WTC11 (cell line): ENCODE measurements around the gene PGLYRP2. TPM values are rescaled to one million over a fixed set of nuclear protein-coding genes. Genes with fewer than 3 reads are reported as not detected.

ENCODE experiments used
- ATAC-seq: fragments of 200-7000 bp; cut with Tn5 transposase; 2 replicates; pipeline ENCODE4 v1.10.0; 2021; ENCODE audit warnings: mild to moderate bottlenecking, moderate library complexity
- CTCF ChIA-PET: fragments of 300-600 bp; sonication (Branson Sonifier 250); formaldehyde crosslinking; loops from one replicate; lab custom pipeline; 2021; ENCODE audit warnings: antibody characterized with exemption; lab: Charles Lee
- POLR2A ChIA-PET: fragments of 350-600 bp; sonication (Branson Sonifier 250); formaldehyde crosslinking; loops from one replicate; lab custom pipeline; 2021; ENCODE audit warnings: antibody characterized with exemption; lab: Charles Lee
- DNase-seq: peaks from one replicate; pipeline ENCODE4 v3.0.0; 2021; ENCODE audit warnings: low spot score
- H3K27ac Mint-ChIP-seq: 2 replicates; pipeline ENCODE4 v1.8.0; 2021; ENCODE audit warnings: mixed read lengths
- H3K27me3 Mint-ChIP-seq: 2 replicates; pipeline ENCODE4 v1.8.0; 2021; ENCODE audit warnings: low read depth, mild to moderate bottlenecking, moderate library complexity, mixed read lengths
- H3K36me3 Mint-ChIP-seq: 2 replicates; pipeline ENCODE4 v1.8.0; 2021; ENCODE audit warnings: mixed read lengths
- H3K4me1 Mint-ChIP-seq: 2 replicates; pipeline ENCODE4 v1.8.0; 2022; ENCODE audit warnings: mixed read lengths
- H3K4me3 Mint-ChIP-seq: 2 replicates; pipeline ENCODE4 v1.8.0; 2021; ENCODE audit warnings: mild to moderate bottlenecking, moderate library complexity, mixed read lengths
- H3K9me3 Mint-ChIP-seq: 2 replicates; pipeline ENCODE4 v1.8.0; 2021; ENCODE audit warnings: mixed read lengths
- ATF1 ChIP-seq: sonication (generic); formaldehyde crosslinking; IDR thresholded peaks from 2 replicates; pipeline ENCODE4 v1.8.1; 2023; ENCODE audit warnings: mild to moderate bottlenecking, moderate library complexity, missing genetic modification reagents
- ESRRA ChIP-seq: sonication (generic); formaldehyde crosslinking; IDR thresholded peaks from 2 replicates; pipeline ENCODE4 v1.8.1; 2022; ENCODE audit warnings: mild to moderate bottlenecking, missing genetic modification reagents, borderline replicate concordance
- NFE2L1 ChIP-seq: sonication (generic); formaldehyde crosslinking; IDR thresholded peaks from 2 replicates; pipeline ENCODE4 v1.8.1; 2023; ENCODE audit warnings: missing genetic modification reagents
- NFYB ChIP-seq: sonication (generic); formaldehyde crosslinking; conservative IDR thresholded peaks from 2 replicates; pipeline ENCODE4 v1.8.0; 2022; ENCODE audit warnings: low read depth, missing genetic modification reagents
- NR1H2 ChIP-seq: sonication (generic); formaldehyde crosslinking; IDR thresholded peaks from 2 replicates; pipeline ENCODE4 v1.9.0; 2021; ENCODE audit warnings: mild to moderate bottlenecking, moderate library complexity, missing genetic modification reagents
- SMAD3 ChIP-seq: sonication (generic); formaldehyde crosslinking; IDR thresholded peaks from 2 replicates; pipeline ENCODE4 v1.8.0; 2022; ENCODE audit warnings: missing genetic modification reagents, mild to moderate bottlenecking, borderline replicate concordance
- SP1 ChIP-seq: sonication (generic); formaldehyde crosslinking; conservative IDR thresholded peaks from 2 replicates; pipeline ENCODE4 v1.8.1; 2022; ENCODE audit warnings: missing genetic modification reagents
- TEAD1 ChIP-seq: sonication (generic); formaldehyde crosslinking; IDR thresholded peaks from 2 replicates; pipeline ENCODE4 v1.8.0; 2022; ENCODE audit warnings: mild to moderate bottlenecking, missing genetic modification reagents
- TEAD4 ChIP-seq: sonication (generic); formaldehyde crosslinking; IDR thresholded peaks from 2 replicates; pipeline ENCODE4 v1.8.0; 2022; ENCODE audit warnings: mild to moderate bottlenecking, missing genetic modification reagents
- TP53 ChIP-seq: sonication (generic); formaldehyde crosslinking; IDR thresholded peaks from 2 replicates; pipeline ENCODE4 v1.8.1; 2023; ENCODE audit warnings: mild to moderate bottlenecking, missing genetic modification reagents
- ZBTB43 ChIP-seq: sonication (generic); formaldehyde crosslinking; IDR thresholded peaks from 2 replicates; pipeline ENCODE4 v1.8.1; 2023; ENCODE audit warnings: mild to moderate bottlenecking, missing genetic modification reagents
- ZNF121 ChIP-seq: sonication (generic); formaldehyde crosslinking; IDR thresholded peaks from 2 replicates; pipeline ENCODE4 v1.8.0; 2023; ENCODE audit warnings: missing genetic modification reagents
- ZNF232 ChIP-seq: sonication (generic); formaldehyde crosslinking; IDR thresholded peaks from 2 replicates; pipeline ENCODE4 v1.8.0; 2022; ENCODE audit warnings: mild to moderate bottlenecking, missing genetic modification reagents
- ZNF396 ChIP-seq: fragments of 250-450 bp; sonication (Bioruptor Pico); IDR thresholded peaks from 2 replicates; pipeline ENCODE4 v1.8.0; 2021; ENCODE audit warnings: mild to moderate bottlenecking, moderate library complexity, borderline replicate concordance
- ZNF671 ChIP-seq: fragments of 250-450 bp; sonication (Bioruptor Pico); IDR thresholded peaks from 2 replicates; pipeline ENCODE4 v1.8.0; 2021; ENCODE audit warnings: mild to moderate bottlenecking
- total RNA-seq: library from RNA; stranded (reverse); gene quantifications from 3 replicates; pipeline ENCODE4 v1.2.3, GENCODE V29; 2021
- TF ChIP-seq, protein P1 (sequence below): sonication (generic); formaldehyde crosslinking; conservative IDR thresholded peaks from 2 replicates; pipeline ENCODE4 v1.8.1; 2023; ENCODE audit warnings: mild to moderate bottlenecking, low read depth, missing genetic modification reagents, moderate library complexity
- TF ChIP-seq, protein P2 (sequence below): sonication (generic); formaldehyde crosslinking; IDR thresholded peaks from 2 replicates; pipeline ENCODE4 v1.8.0; 2022; ENCODE audit warnings: mild to moderate bottlenecking, missing genetic modification reagents
- TF ChIP-seq, protein P3 (sequence below): sonication (generic); formaldehyde crosslinking; IDR thresholded peaks from 2 replicates; pipeline ENCODE4 v1.8.1; 2022; ENCODE audit warnings: low read depth, missing genetic modification reagents, borderline replicate concordance
- TF ChIP-seq, protein P4 (sequence below): sonication (generic); formaldehyde crosslinking; IDR thresholded peaks from 2 replicates; pipeline ENCODE4 v1.8.1; 2022; ENCODE audit warnings: low read depth, mild to moderate bottlenecking, moderate library complexity, missing genetic modification reagents, borderline replicate concordance
- TF ChIP-seq, protein P5 (sequence below): sonication (generic); formaldehyde crosslinking; IDR thresholded peaks from 2 replicates; pipeline ENCODE4 v1.8.1; 2022; ENCODE audit warnings: missing genetic modification reagents, borderline replicate concordance

PGLYRP2 gene
- total RNA-seq, 1 experiment from 2014 or later = not detected

GRCh38 chr19:15456441-15456840 lies 22.9 kb downstream of the PGLYRP2 start (continued):
- TF ChIP-seq, protein P1, sequence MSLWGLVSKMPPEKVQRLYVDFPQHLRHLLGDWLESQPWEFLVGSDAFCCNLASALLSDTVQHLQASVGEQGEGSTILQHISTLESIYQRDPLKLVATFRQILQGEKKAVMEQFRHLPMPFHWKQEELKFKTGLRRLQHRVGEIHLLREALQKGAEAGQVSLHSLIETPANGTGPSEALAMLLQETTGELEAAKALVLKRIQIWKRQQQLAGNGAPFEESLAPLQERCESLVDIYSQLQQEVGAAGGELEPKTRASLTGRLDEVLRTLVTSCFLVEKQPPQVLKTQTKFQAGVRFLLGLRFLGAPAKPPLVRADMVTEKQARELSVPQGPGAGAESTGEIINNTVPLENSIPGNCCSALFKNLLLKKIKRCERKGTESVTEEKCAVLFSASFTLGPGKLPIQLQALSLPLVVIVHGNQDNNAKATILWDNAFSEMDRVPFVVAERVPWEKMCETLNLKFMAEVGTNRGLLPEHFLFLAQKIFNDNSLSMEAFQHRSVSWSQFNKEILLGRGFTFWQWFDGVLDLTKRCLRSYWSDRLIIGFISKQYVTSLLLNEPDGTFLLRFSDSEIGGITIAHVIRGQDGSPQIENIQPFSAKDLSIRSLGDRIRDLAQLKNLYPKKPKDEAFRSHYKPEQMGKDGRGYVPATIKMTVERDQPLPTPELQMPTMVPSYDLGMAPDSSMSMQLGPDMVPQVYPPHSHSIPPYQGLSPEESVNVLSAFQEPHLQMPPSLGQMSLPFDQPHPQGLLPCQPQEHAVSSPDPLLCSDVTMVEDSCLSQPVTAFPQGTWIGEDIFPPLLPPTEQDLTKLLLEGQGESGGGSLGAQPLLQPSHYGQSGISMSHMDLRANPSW (CRISPR knock-in tag) = no peak
- TF ChIP-seq TP53 (CRISPR knock-in tag) (no peak), ZNF232 (CRISPR knock-in tag) (no peak), ZNF121 (CRISPR knock-in tag) (no peak)
- TF ChIP-seq, protein P2, sequence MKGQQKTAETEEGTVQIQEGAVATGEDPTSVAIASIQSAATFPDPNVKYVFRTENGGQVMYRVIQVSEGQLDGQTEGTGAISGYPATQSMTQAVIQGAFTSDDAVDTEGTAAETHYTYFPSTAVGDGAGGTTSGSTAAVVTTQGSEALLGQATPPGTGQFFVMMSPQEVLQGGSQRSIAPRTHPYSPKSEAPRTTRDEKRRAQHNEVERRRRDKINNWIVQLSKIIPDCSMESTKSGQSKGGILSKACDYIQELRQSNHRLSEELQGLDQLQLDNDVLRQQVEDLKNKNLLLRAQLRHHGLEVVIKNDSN (CRISPR knock-in tag) = no peak

DNA sequence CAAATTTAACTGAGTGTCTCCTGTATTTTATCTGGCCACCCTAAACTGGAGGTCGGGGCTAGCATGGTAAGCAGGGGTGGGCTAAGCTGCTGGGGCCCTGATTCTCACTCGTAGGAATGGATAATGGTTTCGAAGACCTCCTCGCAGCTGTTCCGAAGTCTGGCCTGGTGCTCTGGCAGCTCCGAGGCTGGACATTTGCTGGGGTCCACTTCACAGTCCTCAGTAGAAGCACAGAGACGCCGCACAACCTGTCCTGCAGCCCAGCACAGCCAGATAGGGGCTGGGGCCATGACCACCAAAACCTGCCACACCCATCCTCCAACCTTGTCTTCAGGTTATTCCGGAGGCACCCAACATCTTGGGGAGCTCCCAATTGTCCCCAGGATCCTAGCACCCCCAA lies 23.3 kb downstream of the PGLYRP2 start:
- no peak for DNase-seq
- CTCF ChIA-PET = interaction anchor here (1.3 to 4.1 kb wide), 6 partner anchors 23 to 354 kb away, joined by 3 to 46 read pairs (median 8); partner anchors contain the start of gene AKAP8L

More for the DNA sequence above, 23.3 kb downstream of the PGLYRP2 start:
- peaks cover 21% of the 10 kb centered on the region for H3K4me1 Mint-ChIP-seq
- TF ChIP-seq, protein P3, sequence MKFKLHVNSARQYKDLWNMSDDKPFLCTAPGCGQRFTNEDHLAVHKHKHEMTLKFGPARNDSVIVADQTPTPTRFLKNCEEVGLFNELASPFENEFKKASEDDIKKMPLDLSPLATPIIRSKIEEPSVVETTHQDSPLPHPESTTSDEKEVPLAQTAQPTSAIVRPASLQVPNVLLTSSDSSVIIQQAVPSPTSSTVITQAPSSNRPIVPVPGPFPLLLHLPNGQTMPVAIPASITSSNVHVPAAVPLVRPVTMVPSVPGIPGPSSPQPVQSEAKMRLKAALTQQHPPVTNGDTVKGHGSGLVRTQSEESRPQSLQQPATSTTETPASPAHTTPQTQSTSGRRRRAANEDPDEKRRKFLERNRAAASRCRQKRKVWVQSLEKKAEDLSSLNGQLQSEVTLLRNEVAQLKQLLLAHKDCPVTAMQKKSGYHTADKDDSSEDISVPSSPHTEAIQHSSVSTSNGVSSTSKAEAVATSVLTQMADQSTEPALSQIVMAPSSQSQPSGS (CRISPR knock-in tag) = no peak
- TF ChIP-seq ZNF671 (CRISPR knock-in tag) (no peak), NFE2L1 (no peak), NFYB (CRISPR knock-in tag) (no peak), SP1 (CRISPR knock-in tag) (no peak), TEAD1 (CRISPR knock-in tag) (no peak), ZBTB43 (CRISPR knock-in tag) (no peak), TEAD4 (no peak), SMAD3 (CRISPR knock-in tag) (no peak), ATF1 (CRISPR knock-in tag) (no peak), NR1H2 (no peak), ESRRA (CRISPR knock-in tag) (no peak), ZNF396 (CRISPR knock-in tag) (no peak), ZNF121 (CRISPR knock-in tag) (no peak)
- TF ChIP-seq, protein P4, sequence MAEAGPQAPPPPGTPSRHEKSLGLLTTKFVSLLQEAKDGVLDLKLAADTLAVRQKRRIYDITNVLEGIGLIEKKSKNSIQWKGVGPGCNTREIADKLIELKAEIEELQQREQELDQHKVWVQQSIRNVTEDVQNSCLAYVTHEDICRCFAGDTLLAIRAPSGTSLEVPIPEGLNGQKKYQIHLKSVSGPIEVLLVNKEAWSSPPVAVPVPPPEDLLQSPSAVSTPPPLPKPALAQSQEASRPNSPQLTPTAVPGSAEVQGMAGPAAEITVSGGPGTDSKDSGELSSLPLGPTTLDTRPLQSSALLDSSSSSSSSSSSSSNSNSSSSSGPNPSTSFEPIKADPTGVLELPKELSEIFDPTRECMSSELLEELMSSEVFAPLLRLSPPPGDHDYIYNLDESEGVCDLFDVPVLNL (CRISPR knock-in tag) = no peak
- TF ChIP-seq, protein P5, sequence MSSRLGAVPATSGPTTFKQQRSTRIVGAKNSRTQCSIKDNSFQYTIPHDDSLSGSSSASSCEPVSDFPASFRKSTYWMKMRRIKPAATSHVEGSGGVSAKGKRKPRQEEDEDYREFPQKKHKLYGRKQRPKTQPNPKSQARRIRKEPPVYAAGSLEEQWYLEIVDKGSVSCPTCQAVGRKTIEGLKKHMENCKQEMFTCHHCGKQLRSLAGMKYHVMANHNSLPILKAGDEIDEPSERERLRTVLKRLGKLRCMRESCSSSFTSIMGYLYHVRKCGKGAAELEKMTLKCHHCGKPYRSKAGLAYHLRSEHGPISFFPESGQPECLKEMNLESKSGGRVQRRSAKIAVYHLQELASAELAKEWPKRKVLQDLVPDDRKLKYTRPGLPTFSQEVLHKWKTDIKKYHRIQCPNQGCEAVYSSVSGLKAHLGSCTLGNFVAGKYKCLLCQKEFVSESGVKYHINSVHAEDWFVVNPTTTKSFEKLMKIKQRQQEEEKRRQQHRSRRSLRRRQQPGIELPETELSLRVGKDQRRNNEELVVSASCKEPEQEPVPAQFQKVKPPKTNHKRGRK (CRISPR knock-in tag) = no peak
- TF ChIP-seq, all 79 proteins: peak for 0
- Mint-ChIP-seq H3K27me3 (peaks cover 88% of the 10 kb centered on the region), H3K9me3 (no peaks in the 10 kb centered on the region), H3K36me3 (no peaks in the 10 kb centered on the region), H3K27ac (no peak overlapping the region), H3K4me3 (peak overlapping the region; percentile 56; the same call in 1 of the 2 replicates)
- POLR2A ChIA-PET = interaction anchor here (2.1 kb wide), 1 partner anchor 37 kb away, joined by 11 read pairs; the partner anchor contains the start of gene AKAP8L
- no peak for ATAC-seq
